ENCODE data around the gene NHS. TPM values are rescaled to one million over a fixed set of nuclear protein-coding genes. Genes with fewer than 3 reads are reported as not detected.
A peak's percentile ranks its signal among the peaks of the same experiment; 100 is the strongest.

The NHS gene
- total RNA-seq, 1 experiment from 2014 or later = 5.4 TPM

GRCh38 chrX:17719711-17720110, 344.7 kb downstream of the NHS start:
- no peak for DNase-seq (ENCODE audit: low read depth)

GRCh38 chrX:17721715-17722114, 346.7 kb downstream of the NHS start:
- no peak for DNase-seq (ENCODE audit: low read depth)

GRCh38 chrX:17725181-17725580, 350.2 kb downstream of the NHS start:
- peak; percentile 48 for DNase-seq (ENCODE audit: low read depth)

- DNase-seq (ENCODE audit: low read depth) = no peak
Observed at GRCh38 chrX:17732138-17732783, 357.3 kb downstream of the NHS start.

- DNase-seq (ENCODE audit: low read depth) = no peak
Observed at GRCh38 chrX:17735406-17735805, 360.4 kb downstream of the NHS start.

GRCh38 chrX:17736478-17736855, 361.5 kb downstream of the NHS start:
- no peak for DNase-seq (ENCODE audit: low read depth)

- DNase-seq (ENCODE audit: low read depth) = peak; percentile 93
Observed at GRCh38 chrX:17736856-17737709, 362.1 kb downstream of the NHS start, which contains the start of gene SCML1. Gene SCML1 (plus strand): TSS chrX:17737493. CDS start chrX:17744187, 6,694 bp downstream.

- DNase-seq (ENCODE audit: low read depth) = no peak
Observed at GRCh38 chrX:17737710-17737985, 362.6 kb downstream of the NHS start.

GRCh38 chrX:17737986-17738713, 363.1 kb downstream of the NHS start:
- peak; percentile 66 for DNase-seq (ENCODE audit: low read depth)

- DNase-seq (ENCODE audit: low read depth) = no peak
Observed at GRCh38 chrX:17738737-17739535, 363.9 kb downstream of the NHS start.

- no peak for DNase-seq (ENCODE audit: low read depth)
Observed at GRCh38 chrX:17740137-17741122, 365.4 kb downstream of the NHS start.

- no peak for DNase-seq (ENCODE audit: low read depth)
Observed at GRCh38 chrX:17741123-17741511, 366.1 kb downstream of the NHS start.

- peak; percentile 7 for DNase-seq (ENCODE audit: low read depth)
Observed at GRCh38 chrX:17743913-17744312, 368.9 kb downstream of the NHS start.

GRCh38 chrX:17744896-17745523, 370.0 kb downstream of the NHS start:
- DNase-seq (ENCODE audit: low read depth) = no peak

- no peak for DNase-seq (ENCODE audit: low read depth)
Observed at GRCh38 chrX:17747692-17748091, 372.7 kb downstream of the NHS start.

- no peak for DNase-seq (ENCODE audit: low read depth)
Observed at GRCh38 chrX:17748684-17749083, 373.7 kb downstream of the NHS start.

- no peak for DNase-seq (ENCODE audit: low read depth)
Observed at GRCh38 chrX:17750436-17750835, 375.4 kb downstream of the NHS start.

- DNase-seq (ENCODE audit: low read depth) = no peak
Observed at GRCh38 chrX:17758382-17758781, 383.4 kb downstream of the NHS start.

GRCh38 chrX:17759990-17760389, 385.0 kb downstream of the NHS start:
- DNase-seq (ENCODE audit: low read depth) = no peak

- no peak for DNase-seq (ENCODE audit: low read depth)
Observed at GRCh38 chrX:17767734-17768133, 392.7 kb downstream of the NHS start.

Data from HT1080 (cell line).